ENCODE data around the gene WNT2B. TPM values are rescaled to one million over a fixed set of nuclear protein-coding genes. Genes with fewer than 3 reads are reported as not detected.

The WNT2B gene
- total RNA-seq, 4 donors from 2014 or later = 5.8 to 15.0 (median 13.9) TPM

DNA sequence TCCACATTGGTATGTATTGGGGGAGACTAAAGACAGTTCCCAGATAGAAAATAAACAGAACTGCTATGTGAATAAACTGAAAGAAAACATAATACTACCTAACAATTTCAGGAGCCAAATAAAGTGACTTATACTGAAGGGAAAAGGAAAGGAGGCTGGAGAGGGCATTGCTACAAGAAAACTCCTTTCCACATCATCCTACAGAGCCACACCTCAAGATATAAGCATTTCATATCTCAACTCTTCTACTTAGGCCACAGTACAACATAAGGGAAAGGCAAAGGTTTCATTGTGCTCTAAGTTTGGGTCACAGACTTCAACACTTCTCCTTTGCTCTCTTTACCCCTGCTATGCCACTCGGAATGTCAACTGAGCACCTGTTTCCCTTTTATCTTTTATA is 55.3 kb downstream of the WNT2B start:
- no peaks in the 10 kb centered on the region for H3K4me1 ChIP-seq
- no peaks in the 10 kb centered on the region for H3K9me3 ChIP-seq
- no peak overlapping the region for H3K4me3 ChIP-seq
- H3K27me3 ChIP-seq = no peaks in the 10 kb centered on the region
- no peak for DNase-seq
- TF ChIP-seq POLR2A (IDR thresholded peaks at IDR 0.05) = no peak
- TF ChIP-seq, protein P1, sequence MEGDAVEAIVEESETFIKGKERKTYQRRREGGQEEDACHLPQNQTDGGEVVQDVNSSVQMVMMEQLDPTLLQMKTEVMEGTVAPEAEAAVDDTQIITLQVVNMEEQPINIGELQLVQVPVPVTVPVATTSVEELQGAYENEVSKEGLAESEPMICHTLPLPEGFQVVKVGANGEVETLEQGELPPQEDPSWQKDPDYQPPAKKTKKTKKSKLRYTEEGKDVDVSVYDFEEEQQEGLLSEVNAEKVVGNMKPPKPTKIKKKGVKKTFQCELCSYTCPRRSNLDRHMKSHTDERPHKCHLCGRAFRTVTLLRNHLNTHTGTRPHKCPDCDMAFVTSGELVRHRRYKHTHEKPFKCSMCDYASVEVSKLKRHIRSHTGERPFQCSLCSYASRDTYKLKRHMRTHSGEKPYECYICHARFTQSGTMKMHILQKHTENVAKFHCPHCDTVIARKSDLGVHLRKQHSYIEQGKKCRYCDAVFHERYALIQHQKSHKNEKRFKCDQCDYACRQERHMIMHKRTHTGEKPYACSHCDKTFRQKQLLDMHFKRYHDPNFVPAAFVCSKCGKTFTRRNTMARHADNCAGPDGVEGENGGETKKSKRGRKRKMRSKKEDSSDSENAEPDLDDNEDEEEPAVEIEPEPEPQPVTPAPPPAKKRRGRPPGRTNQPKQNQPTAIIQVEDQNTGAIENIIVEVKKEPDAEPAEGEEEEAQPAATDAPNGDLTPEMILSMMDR (IDR thresholded peaks at IDR 0.05) = no peak
- H3K36me3 ChIP-seq = peaks cover 0 to 2% (median 0%) of the 10 kb centered on the region in 3 donors
- H3K27ac ChIP-seq = no peak overlapping the region

DNA sequence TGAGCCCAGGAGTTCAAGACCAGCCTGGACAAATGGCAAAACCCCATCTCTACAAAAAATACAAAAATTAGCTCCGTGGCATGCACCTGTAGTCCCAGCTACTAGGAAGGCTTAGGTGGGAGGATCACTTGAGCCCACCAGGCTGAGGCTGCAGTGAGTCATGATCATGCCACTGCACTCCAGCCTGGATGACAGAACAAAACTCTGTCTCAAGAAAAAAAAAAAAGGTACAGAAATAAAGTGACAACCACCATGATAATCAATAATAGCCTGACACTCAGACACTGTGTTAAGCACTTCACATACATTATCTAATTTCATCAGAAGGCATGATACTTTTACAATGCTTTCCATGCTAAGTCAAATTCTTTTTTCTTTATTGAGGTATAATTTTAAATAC is 57.0 kb downstream of the WNT2B start:
- Histone ChIP-seq H3K27me3 (no peaks in the 10 kb centered on the region), H3K36me3 (peaks cover 0 to 12% (median 0%) of the 10 kb centered on the region in 3 donors), H3K27ac (no peak overlapping the region), H3K4me3 (no peak overlapping the region), H3K9me3 (no peaks in the 10 kb centered on the region), H3K4me1 (no peaks in the 10 kb centered on the region)
- no peak for TF ChIP-seq POLR2A (IDR thresholded peaks at IDR 0.05)
- TF ChIP-seq, protein P1 (IDR thresholded peaks at IDR 0.05) = no peak
- DNase-seq = no peak

DNA sequence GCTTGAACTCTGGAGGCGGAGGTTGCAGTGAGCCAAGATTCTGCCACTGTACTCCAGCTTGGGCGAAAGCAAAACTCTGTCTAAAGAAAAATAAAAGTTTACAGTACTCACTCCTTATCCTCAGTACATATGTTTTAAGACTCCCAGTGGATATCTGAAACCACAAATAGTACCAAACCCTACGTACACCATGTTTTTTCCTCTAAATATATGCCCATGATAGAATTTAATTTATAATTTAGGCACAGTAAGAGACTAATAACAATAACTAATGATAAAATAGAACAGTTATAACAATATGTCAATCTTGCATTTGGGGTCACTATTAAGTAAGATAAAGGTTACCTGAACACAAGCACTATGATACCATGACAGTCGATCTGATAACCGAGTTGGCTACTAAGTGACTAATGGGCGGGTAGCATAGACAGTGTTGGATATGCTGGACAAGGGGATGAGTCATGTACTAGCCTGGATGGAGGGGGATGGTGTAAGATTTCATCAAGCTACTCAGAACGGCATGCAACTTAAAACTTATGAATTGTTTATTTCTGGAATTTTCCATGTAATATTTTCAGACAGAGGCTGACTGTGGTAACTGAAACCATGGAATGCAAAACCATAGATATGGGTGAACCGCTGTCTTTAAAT is 66.5 kb downstream of the WNT2B start:
- TF ChIP-seq POLR2A (IDR thresholded peaks at IDR 0.05) = no peak
- TF ChIP-seq, protein P1 (IDR thresholded peaks at IDR 0.05) = no peak
- Histone ChIP-seq H3K4me3 (no peak overlapping the region), H3K4me1 (no peaks in the 10 kb centered on the region), H3K9me3 (no peaks in the 10 kb centered on the region), H3K27me3 (no peaks in the 10 kb centered on the region), H3K36me3 (peaks cover 0 to 58% (median 0%) of the 10 kb centered on the region in 3 donors), H3K27ac (no peak overlapping the region)
- no peak for DNase-seq

DNA sequence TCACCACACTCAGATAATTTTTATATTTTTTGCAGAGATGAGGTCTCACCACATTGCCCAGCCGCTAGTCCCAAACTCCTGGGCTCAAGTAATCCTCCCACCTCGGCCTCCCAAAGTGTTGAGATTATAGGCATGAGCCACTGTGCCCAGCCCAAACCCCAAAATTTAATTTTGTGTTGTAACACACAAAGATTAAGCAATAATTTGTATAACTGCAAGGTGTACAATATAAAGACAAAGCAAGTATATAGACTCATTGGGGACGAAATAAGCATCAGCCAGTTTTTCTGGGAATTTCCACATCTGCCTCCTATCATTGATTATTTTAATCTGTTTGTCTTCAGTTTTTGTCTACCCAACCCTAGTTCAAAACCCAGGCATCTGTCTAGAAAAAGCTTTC is 67.5 kb downstream of the WNT2B start:
- Histone ChIP-seq H3K36me3 (peaks cover 0 to 49% (median 0%) of the 10 kb centered on the region in 3 donors), H3K27me3 (no peaks in the 10 kb centered on the region)
- no peak for DNase-seq

More for the DNA sequence above, 67.5 kb downstream of the WNT2B start:
- no peak for TF ChIP-seq POLR2A (IDR thresholded peaks at IDR 0.05)
- TF ChIP-seq, protein P1 (IDR thresholded peaks at IDR 0.05) = no peak
- no peak overlapping the region for H3K4me3 ChIP-seq
- no peaks in the 10 kb centered on the region for H3K4me1 ChIP-seq
- no peak overlapping the region for H3K27ac ChIP-seq
- no peaks in the 10 kb centered on the region for H3K9me3 ChIP-seq

Other genes with a start within 250 kb of the WNT2B start
- gene CTTNBP2NL, start 112.8 kb upstream of the WNT2B start, total RNA-seq = 10 to 100 TPM; 28.4 to 81.7 (median 59.1) TPM
- gene ST7L, start 110.2 kb downstream of the WNT2B start, total RNA-seq = 10 to 100 TPM; 24.9 to 50.3 (median 33.9) TPM
- gene CAPZA1, start 110.9 kb downstream of the WNT2B start, total RNA-seq = 100 to 1,000 TPM; 116 to 181 (median 179) TPM
- 100 to 1,000 TPM in 3 of 4 donors, 10 to 100 TPM in 1; 75.3 to 161 (median 143) TPM for gene MOV10, start 165.7 kb downstream of the WNT2B start, total RNA-seq
- 100 to 1,000 TPM; 163 to 632 (median 483) TPM for gene RHOC, start 198.2 kb downstream of the WNT2B start, total RNA-seq
- under 1 TPM in 1 of 4 donors, not detected in 3; 0.67 TPM for gene PPM1J, start 206.4 kb downstream of the WNT2B start, total RNA-seq

Data from Peyer's patch (tissue), 4 donors.